ENCODE data around the gene LRRC45.

GRCh38 chr17:81980122-81980521 is 43.0 kb upstream of the LRRC45 start:
- TF ChIP-seq, protein P1, sequence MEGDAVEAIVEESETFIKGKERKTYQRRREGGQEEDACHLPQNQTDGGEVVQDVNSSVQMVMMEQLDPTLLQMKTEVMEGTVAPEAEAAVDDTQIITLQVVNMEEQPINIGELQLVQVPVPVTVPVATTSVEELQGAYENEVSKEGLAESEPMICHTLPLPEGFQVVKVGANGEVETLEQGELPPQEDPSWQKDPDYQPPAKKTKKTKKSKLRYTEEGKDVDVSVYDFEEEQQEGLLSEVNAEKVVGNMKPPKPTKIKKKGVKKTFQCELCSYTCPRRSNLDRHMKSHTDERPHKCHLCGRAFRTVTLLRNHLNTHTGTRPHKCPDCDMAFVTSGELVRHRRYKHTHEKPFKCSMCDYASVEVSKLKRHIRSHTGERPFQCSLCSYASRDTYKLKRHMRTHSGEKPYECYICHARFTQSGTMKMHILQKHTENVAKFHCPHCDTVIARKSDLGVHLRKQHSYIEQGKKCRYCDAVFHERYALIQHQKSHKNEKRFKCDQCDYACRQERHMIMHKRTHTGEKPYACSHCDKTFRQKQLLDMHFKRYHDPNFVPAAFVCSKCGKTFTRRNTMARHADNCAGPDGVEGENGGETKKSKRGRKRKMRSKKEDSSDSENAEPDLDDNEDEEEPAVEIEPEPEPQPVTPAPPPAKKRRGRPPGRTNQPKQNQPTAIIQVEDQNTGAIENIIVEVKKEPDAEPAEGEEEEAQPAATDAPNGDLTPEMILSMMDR (conservative IDR thresholded peaks at IDR 0.05 in 1 of 2, IDR thresholded peaks at IDR 0.05 in 1 of 2; ENCODE audit: extremely low read depth in 1 of 2, insufficient read depth in 1 of 2, low read depth in 1 of 2, low read length in 2 of 2) = no peak
- TF ChIP-seq EZH2 (IDR thresholded peaks at IDR 0.05; ENCODE audit: borderline replicate concordance, low read length) = no peak
